HG03103 (cell line): ENCODE data around the gene SUPT7L.
"Not testable (repeated sequence)": the region's sequence is repeated elsewhere in the genome, so short reads cannot be mapped to it uniquely, and the experiment has no call there.

ENCODE experiments used
- ATAC-seq: cut with Tn5 transposase; IDR thresholded peaks from one replicate; pipeline ENCODE4 v1.9.1; 2021; ENCODE audit warnings: low read depth; ENCODE audit not compliant: unreplicated experiment

Gene SUPT7L

GRCh38 chr2:27640722-27641245, 22.6 kb downstream of the SUPT7L start:
- no peak for ATAC-seq

- no peak for ATAC-seq
Measured at GRCh38 chr2:27638709-27639108, 24.7 kb downstream of the SUPT7L start.

- no peak for ATAC-seq
Measured at GRCh38 chr2:27638037-27638637, 25.3 kb downstream of the SUPT7L start.

- ATAC-seq: no peak
Measured at GRCh38 chr2:27636766-27637165, 26.6 kb downstream of the SUPT7L start.

GRCh38 chr2:27634291-27634690, 29.1 kb downstream of the SUPT7L start:
- no peak for ATAC-seq

GRCh38 chr2:27630257-27630656, 33.2 kb downstream of the SUPT7L start:
- not testable (repeated sequence) for ATAC-seq

GRCh38 chr2:27628767-27629709, 34.4 kb downstream of the SUPT7L start, which contains the start of the genes CCDC121 and GPN1:
CCDC121 (minus strand) TSS chr2:27629012; CDS start chr2:27627799, 1,213 bp downstream.
GPN1 (plus strand) TSS chr2:27629050; CDS start chr2:27629059, 9 bp downstream.
- peak; percentile 96 for ATAC-seq

GRCh38 chr2:27627963-27628766, 35.2 kb downstream of the SUPT7L start:
- ATAC-seq: no peak

- not testable (repeated sequence) for ATAC-seq
Measured at GRCh38 chr2:27626921-27627320, 36.5 kb downstream of the SUPT7L start.

GRCh38 chr2:27626323-27626722, 37.1 kb downstream of the SUPT7L start:
- not testable (repeated sequence) for ATAC-seq

- no peak for ATAC-seq
Measured at GRCh38 chr2:27624943-27625342, 38.5 kb downstream of the SUPT7L start.

GRCh38 chr2:27622921-27623384, 40.5 kb downstream of the SUPT7L start:
- no peak for ATAC-seq

GRCh38 chr2:27621524-27621923, 41.9 kb downstream of the SUPT7L start:
- no peak for ATAC-seq

- ATAC-seq: no peak
Measured at GRCh38 chr2:27615316-27615715, 48.1 kb downstream of the SUPT7L start.

GRCh38 chr2:27613985-27614384, 49.4 kb downstream of the SUPT7L start:
- no peak for ATAC-seq

- ATAC-seq: no peak
Measured at GRCh38 chr2:27606611-27607010, 56.8 kb downstream of the SUPT7L start.
